Sigmoid colon (tissue), 4 donors: Measurements from ENCODE around the gene ENDOG.

ENCODE experiments used
- EP300 ChIP-seq, 4 donors: sonication (generic); formaldehyde crosslinking; IDR thresholded peaks; one replicate each; pipeline ENCODE4 v1.6.1; 2017; ENCODE audit warnings: antibody characterized with exemption in 4 of 4
- POLR2A ChIP-seq, 2 donors: fragments of 450-650 bp; IDR thresholded peaks; one replicate each; pipeline ENCODE4 v1.6.1; 2016; ENCODE audit warnings: antibody characterized with exemption in 2 of 2, mild to moderate bottlenecking in 2 of 2, moderate library complexity in 2 of 2
- POLR2AphosphoS5 ChIP-seq, 4 donors: sonication (generic); formaldehyde crosslinking; IDR thresholded peaks; one replicate each; pipeline ENCODE4 v1.6.1; 2017; ENCODE audit warnings: antibody characterized with exemption in 4 of 4
- TF ChIP-seq, protein P1 (sequence below), 4 experiments: fragments of 450-650 bp in 3 of 4; fragments of 200-600 bp in 1 of 4; IDR thresholded peaks; one replicate each; pipeline ENCODE4 v1.5.1; 2016 to 2019; ENCODE audit warnings: antibody characterized with exemption in 4 of 4, mild to moderate bottlenecking in 3 of 4, moderate library complexity in 2 of 4

DNA sequence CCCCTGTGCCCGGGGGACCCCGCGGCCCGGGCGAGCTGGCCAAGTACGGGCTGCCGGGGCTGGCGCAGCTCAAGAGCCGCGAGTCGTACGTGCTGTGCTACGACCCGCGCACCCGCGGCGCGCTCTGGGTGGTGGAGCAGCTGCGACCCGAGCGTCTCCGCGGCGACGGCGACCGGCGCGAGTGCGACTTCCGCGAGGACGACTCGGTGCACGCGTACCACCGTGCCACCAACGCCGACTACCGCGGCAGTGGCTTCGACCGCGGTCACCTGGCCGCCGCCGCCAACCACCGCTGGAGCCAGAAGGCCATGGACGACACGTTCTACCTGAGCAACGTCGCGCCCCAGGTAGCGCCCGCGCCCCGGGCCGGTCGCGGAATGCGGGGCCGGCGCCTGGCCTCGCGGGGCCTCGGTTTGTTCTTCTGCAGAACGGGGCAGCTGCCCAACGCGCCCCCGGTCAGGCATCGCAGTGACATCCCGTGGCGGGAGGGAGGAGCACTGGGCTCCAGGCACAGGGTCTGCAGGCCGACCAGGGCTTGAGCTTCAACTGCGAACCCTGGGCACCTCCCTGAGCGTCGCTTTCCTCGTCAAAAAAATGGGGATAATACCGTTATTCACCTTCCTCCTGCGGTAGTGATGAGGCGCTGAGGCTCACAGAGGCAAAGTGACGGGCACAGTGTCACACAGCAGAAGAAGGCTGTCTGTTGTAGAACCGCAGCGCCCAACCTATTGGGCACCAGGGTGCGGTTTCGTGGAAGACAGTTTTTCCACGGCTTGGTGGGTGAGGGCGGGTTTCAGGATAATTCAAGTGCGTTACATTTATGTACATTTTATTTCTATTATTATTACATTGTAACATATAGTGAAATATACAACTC is 777 bp downstream of the ENDOG start:
- TF ChIP-seq, protein P1, sequence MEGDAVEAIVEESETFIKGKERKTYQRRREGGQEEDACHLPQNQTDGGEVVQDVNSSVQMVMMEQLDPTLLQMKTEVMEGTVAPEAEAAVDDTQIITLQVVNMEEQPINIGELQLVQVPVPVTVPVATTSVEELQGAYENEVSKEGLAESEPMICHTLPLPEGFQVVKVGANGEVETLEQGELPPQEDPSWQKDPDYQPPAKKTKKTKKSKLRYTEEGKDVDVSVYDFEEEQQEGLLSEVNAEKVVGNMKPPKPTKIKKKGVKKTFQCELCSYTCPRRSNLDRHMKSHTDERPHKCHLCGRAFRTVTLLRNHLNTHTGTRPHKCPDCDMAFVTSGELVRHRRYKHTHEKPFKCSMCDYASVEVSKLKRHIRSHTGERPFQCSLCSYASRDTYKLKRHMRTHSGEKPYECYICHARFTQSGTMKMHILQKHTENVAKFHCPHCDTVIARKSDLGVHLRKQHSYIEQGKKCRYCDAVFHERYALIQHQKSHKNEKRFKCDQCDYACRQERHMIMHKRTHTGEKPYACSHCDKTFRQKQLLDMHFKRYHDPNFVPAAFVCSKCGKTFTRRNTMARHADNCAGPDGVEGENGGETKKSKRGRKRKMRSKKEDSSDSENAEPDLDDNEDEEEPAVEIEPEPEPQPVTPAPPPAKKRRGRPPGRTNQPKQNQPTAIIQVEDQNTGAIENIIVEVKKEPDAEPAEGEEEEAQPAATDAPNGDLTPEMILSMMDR (IDR thresholded peaks at IDR 0.05): no peak
- TF ChIP-seq POLR2A (IDR thresholded peaks at IDR 0.05) (no peak), EP300 (IDR thresholded peaks at IDR 0.05) (no peak), POLR2AphosphoS5 (IDR thresholded peaks at IDR 0.05) (no peak)
